Liver (tissue), 3 donors: ENCODE results near the gene RPP40.

Source experiments
- ATF3 ChIP-seq: IDR thresholded peaks from 2 replicates; pipeline ENCODE4 v1.6.1; 2016; ENCODE audit warnings: antibody characterized with exemption
- CTCF ChIP-seq: fragments of 150-350 bp; IDR thresholded peaks from 2 replicates; pipeline ENCODE4 v1.5.1; 2017; ENCODE audit warnings: improper control_type of control experiment, low read depth, low read length; ENCODE audit not compliant: missing input control
- JUND ChIP-seq, 2 donors: IDR thresholded peaks; 2 replicates each; pipeline ENCODE4 v1.6.1; 2016; ENCODE audit warnings: antibody characterized with exemption in 2 of 2
- MAX ChIP-seq: IDR thresholded peaks from 2 replicates; pipeline ENCODE4 v1.6.1; 2016; ENCODE audit warnings: antibody characterized with exemption
- YY1 ChIP-seq: IDR thresholded peaks from 2 replicates; pipeline ENCODE4 v1.6.1; 2016; ENCODE audit warnings: antibody characterized with exemption, mild to moderate bottlenecking
- donor health status: healthy.
- donor health status: healthy.

- TF ChIP-seq CTCF (no peak), ATF3 (no peak), JUND (IDR thresholded peaks at IDR 0.05) (no peak), MAX (no peak), YY1 (no peak)
These were observed 53.8 kb downstream of the RPP40 start for GRCh38 chr6:4950076-4950475.
